Measurements from ENCODE around the gene CLNS1A.

- TF ChIP-seq EZH2 (IDR thresholded peaks at IDR 0.05) (no peak), POLR2AphosphoS5 (IDR thresholded peaks at IDR 0.05; ENCODE audit: borderline replicate concordance, low read depth, low read length) (no peak), FOXP2 (optimal IDR thresholded peaks at IDR 0.05; ENCODE audit: control extremely low read depth, extremely low read length, insufficient read depth) (no peak)
Measured at GRCh38 chr11:77590194-77590782, 47.3 kb downstream of the CLNS1A start.

All from SK-N-MC (cell line).